Fibroblast of peridontal ligament (primary cell): ENCODE results near the gene FGGY.
"Not testable (repeated sequence)": the region's sequence is repeated elsewhere in the genome, so short reads cannot be mapped to it uniquely, and the experiment has no call there.

Source experiments
- DNase-seq: peaks from one replicate; pipeline ENCODE4 v3.0.0-alpha.2; 2010; ENCODE audit errors: extremely low read depth

Gene FGGY

DNA sequence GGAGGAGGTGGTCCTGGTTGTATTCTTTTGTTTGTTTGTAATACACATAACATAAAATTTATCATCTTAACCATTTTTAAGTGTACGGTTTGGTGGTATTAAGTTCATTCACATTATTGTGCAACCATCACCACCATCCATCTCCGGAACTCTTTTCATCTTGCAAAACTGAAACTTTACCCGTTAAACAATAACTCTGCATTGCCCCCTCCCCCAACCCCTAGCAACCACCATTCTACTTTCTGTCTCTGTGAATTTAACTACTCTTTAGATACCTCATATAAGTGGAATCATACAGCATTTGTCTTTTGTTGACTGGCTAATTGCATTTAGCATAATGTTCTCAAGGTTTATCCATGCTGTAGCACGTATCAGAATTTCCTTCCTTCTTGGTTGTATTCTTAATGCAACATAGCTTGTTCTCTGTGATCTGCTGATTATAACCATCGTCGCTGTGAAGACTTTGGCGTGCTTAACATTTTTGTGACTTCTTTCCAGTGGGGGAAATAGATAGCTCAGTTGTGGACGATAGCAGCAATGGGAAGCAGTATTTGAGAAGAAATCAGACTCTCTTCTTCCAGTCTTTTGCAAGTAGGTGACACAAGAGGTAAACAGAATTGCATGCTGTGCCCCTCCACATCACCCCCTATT lies 400.4 kb downstream of the FGGY start:
- no peak for DNase-seq

DNA sequence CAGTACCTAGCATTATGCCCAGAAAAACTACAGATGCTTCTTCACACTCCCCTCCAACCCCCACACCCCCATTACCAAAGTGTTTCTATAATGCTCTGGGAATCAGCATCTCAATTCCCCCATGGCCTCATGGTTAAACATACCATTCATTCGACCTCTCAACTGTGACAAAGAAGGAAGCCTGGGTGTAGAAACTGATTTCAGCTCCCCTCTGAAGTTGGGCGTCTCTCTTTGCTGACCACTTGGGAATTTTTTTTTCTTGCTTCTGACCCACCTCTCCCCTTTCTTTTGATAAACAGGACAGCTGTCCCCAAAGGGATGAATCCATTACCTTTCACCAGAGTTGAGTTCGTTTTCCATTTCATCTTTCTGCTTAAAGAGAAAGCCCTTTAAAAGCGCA lies 401.5 kb downstream of the FGGY start:
- DNase-seq, result no peak

DNA sequence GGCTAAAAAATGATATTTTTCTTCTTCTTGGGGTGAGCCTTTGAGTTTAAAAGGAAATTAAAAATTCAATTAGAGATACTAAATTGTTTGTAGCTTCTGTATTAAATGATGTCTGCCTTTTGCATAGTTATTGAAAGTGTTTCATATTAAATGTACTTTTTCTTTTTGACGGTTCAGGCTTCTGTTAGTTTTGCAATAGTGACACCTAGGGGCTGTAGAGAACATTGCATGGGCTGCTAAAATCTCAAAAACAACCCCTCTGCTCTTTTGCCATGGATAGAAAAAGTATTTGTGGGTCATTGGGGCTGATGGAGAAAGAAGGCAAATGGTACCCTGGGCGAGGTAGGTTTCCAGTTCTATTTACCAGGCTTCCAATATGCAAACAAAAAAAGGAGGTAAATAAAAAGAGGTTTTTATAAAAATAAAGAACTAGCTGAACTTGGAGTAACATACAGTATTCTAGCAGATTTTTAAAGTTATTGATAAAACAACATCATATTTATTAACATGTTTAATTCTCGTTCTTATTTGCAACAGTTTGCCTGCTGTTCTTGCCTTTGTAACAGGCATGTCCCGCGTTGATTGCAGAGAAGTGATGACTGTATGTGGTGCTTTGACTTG lies 402.4 kb downstream of the FGGY start:
- peak; percentile 82 for DNase-seq

DNA sequence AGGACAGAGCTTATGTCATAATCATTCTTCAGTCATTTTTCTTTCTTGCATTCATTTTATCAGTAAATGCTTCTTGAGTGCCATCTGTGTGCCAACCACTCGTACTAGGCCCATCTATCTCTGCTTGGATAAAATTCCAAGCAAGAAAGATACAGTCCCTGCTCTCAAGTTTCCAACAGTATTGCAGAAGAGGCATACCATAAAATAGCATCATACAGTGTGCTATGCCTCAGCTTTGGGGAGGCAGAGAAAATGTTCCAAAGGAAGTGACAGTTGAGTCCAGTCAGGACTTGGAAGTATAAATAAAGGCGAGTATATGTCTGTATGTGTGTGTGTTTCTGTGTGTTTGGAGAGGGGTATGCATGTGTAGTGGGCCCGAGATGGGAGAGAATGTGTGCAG lies 404.5 kb downstream of the FGGY start:
- no peak for DNase-seq

DNA sequence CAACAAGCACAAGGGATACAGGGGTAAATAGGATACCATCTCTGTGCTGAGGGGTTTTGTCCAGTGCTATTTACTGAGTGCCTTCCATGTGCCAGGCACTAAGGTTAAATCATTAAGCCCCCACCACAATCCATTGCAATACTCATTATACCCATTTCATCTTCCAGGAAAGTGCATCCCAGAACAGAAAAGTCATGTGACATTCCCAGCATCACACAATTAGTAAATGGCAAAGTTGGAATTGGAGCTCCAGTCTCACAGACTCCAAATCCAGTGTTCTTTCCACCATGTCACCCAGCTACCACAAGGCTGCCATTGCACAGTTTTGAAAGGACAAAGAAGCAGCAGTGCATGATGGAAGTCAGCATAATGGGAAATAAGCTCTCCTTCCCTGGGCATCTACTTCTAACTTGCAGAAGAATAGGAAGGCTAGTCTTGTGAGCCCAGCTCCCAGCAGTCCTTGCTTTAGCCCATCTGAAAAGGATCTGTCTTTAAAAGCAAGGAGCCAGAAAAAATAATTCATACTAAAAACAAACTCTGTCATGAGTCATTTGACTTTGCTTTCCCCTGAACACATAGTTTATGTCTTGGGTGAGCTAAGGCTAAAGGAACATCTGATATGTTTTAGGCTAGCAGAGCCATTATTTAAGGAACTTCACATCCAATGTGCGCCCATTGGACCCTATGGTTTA lies 406.5 kb downstream of the FGGY start:
- DNase-seq, result peak; percentile 92

DNA sequence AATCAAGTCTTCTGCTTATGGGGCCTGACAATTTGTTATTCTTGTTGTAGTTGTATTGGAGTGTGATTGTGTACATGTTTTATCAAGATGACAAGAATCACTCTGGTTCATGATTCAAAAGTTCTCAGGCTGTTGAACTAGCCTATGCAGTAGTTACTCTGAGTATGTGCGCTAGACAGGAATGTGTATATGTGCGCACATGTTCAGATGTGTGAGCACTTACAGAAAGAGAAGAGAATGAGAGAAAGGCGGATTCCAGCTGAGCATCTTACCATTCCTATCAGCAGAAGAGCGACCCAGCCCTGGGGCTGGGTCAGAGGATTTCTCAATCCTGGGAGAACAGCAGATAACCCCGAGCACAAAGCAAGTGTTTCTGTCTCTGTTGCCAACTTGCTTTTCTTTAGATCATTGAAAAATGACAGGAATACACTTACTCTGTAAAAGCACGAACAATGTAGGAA lies 407.1 kb downstream of the FGGY start:
- DNase-seq, result no peak

DNA sequence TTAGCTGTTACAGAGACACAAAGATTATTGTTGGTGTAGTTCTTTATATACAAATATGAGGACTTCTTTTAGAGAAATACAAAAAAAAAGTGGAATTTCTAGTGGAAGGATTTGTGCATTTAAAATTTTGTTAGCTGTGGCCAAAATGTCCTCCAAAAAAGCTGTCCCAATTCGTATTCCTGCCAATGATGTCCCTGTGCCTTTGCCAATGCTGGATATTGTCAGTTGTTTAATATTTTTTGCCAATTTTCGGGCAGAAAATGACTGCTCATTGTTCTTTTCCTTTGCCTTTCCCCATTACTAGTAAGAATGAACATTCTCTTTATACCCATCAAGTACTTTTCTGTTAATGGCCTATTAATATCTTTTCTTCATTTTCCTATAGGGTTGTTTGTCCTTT lies 407.8 kb downstream of the FGGY start:
- DNase-seq, result no peak

DNA sequence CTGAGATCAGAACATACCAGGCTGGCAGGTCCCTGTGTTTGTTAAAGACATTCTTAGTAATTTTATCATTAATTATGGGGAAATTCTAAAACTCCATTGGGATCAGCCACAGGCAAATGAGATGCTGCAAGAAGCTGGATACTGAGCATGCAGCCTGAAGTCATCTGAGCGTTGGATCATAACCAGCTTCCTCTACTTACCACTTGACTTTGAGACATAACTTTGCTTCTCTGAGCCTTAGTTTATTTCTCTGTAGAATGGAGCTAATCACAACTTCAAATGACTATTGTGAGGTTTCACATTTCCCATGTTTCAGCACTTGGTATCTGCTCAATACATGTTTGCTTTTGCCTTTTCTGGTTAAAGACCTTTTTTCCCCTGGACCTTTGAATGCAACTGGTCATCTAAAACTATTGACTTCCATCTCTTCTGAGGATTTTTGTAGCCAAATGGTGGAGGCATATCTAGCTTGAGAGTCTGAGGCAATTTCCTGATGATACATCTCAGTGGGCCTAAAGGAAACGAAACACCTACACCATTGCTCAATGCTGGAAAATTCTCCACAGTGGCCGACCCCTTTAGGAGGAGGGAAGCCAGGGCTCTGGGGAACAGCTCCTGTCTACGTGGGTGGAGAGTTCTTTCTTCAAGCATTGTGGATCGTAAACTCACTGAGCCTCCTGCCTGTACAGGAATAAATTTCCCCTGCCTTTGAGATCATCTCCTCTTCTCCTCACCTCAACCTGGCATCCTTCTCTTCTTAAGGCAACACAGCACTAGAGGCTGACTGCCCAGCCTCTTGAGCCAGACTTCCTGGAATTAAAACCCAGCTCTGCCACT lies 408.8 kb downstream of the FGGY start:
- DNase-seq, result peak; percentile 49

DNA sequence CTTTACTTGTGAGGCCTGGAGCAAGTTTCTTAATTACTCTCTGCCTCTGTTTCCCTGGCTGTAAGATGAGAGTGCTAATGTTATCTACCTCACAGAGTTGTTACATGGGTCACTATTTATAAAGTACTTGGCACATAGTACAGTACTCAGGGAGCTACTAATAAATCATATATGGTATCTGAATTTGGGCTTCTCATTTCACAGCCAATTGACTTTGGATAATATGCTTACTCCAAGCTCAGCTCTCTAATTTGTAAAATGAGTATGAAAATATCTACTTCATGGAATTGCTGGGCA lies 409.4 kb downstream of the FGGY start:
- DNase-seq, result no peak

DNA sequence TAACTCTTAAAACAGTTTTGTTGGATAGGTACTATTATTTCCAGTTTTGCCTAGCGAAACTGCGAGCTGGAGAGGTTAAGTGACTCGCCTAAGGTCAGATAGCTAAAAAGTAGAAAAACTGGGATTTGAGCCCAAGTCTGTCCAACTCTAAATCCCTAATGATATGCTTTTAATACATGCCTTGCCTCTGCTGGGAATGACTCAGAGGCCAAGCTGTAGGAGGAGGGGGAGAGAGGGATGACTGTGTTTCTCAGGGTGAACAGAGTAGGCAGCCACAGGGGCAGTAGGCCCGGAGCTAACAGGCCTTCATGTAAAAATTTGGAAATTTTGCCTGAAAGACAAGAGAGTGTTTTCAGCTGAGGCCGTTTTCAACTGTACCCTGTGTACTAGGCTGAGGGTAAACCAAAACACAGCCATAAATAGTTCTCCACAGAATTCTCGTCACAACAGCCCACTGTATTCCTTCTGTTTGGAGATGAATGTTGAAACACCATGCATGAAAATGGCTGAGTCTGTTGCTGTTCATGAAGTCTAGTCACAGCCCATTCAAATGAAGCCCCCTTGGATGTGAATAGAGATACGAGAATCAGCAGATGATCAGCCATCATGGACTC lies 410.4 kb downstream of the FGGY start:
- DNase-seq, result peak; percentile 96

DNA sequence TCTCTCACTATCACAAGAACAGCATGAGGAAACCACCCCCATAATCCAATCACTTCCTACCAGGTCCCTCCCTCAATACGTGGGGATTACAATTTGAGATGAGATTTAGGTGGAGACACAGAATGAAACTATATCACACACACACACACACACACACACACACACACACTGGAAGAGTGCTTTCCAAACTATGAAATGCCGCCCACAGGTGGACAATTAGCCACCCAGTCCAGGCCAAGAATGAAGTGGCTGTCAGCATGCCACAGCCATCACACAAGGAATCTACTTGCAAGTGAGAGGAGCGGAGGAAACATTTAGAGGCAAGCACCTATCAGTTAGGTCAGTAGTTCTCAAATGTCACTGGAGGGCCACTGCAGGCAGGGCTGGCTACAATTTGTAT lies 412.4 kb downstream of the FGGY start:
- no peak for DNase-seq

DNA sequence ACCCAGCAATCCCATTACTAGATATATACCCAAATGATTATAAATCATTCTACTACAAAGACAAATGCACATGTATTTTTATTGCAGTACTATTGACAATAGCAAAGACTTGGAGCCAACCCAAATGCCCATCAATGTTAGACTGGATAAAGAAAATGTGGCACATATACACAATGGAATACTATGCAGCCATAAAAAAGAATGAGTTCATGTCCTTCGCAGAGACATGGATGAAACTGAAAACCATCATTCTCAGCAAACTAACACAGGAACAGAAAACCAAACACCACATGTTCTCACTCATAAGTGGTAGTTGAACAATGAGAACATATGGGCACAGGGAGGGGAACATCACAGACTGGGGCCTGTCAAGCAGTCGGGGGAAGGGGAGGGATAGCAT lies 414.0 kb downstream of the FGGY start:
- DNase-seq, result not testable (repeated sequence)

DNA sequence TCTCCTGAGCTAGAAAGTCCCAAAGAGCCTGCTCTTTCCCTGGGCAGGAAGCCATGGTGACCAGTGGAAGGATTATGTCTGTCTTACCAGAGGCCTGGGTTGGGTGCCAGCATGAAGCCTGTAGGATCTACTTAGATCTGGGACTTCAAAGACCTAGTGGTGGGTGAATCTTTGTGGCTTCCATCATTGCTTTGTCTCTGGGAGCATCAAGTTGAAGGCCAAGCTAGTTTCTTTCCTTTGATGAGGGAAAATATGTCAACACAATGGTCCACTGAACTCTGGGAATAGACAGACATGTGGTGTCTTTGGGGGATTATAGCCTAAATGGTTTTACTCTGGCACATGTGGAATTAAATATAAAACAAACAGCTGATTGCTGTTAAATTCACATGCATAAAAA lies 417.3 kb downstream of the FGGY start:
- no peak for DNase-seq

DNA sequence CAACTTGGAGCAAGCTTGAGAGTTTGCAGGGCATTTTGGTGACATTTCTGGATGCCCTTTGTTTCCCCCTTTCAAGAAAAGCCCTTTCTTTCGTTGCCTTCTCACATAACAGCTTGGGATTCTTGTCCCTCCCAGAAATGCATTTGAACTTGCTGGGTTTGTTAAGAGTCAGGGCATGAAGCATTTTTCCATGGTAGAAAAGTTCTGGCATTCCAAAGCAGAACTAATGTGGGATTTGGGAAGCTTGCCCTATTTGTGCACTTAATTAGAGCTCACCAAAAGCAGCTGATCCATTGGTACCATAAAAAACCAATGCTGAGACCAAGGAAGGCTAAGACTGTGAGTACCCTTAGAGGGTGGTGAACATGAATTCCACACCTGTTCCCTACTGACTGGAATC lies 418.1 kb downstream of the FGGY start:
- peak; percentile 64 for DNase-seq

DNA sequence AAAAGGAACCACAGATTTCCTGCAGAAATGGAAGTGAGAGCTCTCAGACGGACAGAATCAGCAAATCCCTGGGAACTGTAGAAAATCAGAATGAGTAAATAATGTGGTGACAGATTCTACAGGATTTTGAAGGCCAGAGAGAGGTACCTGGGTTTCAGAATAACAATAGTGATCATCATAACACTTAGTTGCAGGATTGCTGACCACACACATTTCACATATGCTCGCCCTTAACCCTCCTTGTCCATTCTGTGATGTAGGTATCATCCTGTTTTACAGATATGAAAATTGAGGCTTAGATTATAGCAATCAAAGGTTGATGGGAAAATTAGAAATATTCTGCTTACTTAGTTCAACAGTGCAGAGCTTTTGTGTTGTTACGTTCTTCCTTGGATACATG lies 419.9 kb downstream of the FGGY start:
- DNase-seq, result no peak

DNA sequence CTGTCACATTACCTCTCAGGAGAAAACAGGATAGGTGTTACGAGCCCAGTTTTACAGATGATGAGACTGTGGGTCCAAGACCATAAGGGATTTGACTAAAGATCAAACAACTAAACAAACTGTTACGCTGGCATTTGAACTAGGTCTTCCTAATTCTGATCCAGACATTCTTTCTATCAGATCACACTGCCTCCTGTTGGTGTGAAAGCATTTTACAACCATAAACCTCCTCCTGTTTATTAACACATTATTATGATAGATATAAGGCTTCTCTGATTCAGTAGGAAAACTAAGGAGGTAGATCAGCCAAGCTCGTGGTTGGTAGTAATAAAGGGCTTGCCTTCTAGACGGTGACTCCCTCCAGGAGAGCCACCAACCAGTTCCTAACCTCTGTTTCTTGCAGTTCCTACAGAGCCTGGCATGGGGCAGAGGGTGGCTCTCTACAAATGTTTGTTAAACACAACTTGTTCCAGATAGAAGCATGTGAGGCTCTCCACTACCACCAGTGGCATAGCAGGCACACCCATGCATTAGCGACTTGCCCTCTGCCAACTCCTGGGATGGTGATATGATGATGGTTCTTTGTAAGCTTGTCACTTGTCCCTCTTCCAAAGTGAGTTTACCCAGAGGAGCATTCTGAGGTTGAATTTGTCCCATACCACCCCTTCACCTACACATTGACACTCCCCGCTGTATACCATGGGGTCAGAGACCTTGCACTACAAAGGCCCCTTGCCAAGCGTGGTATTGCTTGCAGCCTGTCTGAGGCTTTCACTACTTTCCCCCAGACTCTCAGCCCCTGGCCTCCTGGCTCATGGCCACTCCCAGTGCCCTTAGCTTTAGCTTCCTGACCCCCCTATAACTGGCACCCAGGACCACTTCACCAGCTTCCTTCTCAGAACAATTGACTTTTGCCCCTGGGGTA lies 421.4 kb downstream of the FGGY start:
- peak; percentile 49 for DNase-seq

DNA sequence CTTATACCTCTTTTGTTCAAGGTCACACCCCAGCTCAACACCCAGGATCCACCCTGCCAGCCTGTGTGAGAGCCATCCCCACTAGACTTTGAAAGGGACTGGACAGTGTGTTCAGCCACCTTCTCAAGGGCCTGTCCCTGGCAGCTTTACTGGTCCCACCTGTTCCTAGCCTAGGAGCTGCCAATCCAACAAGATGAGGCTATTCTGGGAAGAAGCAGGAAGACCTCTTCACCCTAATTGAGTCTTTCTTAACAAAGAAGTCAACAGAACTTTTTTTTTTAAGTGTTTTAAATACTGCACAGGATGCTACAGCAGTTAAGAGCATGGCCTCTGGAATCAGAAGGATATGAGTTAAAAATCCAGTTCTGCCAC lies 422.1 kb downstream of the FGGY start:
- DNase-seq, result no peak

DNA sequence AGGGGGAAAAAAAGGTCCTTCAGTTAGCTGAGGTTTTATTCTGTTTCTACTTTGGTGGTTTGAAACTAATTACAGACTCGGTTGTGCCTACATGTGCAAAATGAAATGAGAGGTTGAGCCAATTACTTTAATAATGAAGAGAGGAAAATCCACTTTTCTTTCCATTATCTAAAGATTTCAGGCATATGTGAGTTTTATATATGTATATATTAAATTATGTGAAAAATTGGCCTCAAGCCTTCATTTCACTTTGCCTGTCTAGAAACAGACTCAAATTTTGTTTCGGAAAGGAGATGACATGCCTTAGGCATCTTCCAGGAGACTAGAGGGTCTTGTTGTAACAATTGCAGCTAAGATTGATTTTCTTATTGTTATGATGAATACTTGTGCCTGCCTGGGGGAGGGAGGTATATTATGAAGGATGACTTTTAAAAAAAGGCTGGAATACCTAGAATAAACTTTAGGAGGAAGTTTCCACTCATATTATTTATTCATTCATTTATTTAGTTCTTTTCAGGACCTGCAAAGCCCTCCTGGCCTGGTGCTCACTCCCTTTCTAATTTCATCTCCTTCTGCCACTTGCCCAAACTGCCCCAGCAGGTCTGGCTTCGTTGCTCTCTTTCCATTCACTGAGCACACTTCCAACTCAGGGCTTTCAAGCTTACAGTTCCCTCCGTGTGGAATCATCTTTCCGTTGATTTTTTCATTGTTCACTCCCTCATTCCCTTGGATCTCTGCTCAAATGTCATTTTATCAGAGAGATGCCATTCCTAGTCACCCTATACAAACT lies 423.6 kb downstream of the FGGY start:
- DNase-seq, result no peak

DNA sequence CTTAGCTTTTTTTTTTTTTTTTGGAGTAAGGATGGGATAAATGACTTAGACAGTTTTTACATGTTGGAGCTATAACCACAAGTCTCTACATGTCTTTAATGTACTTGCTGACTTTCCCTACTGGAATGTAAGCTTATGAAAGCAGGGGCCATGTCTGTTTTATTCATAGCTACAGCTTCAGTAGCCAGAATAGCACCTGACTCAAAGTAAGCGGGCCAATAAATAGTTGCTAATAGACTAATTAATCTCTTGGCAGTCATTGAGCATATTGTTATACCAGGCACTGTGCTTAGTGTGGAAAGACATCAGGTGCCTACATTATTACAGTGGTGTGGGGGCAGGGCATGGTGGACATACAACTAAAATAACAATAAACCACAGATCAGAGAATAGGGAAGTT lies 433.4 kb downstream of the FGGY start:
- DNase-seq, result peak; percentile 89

DNA sequence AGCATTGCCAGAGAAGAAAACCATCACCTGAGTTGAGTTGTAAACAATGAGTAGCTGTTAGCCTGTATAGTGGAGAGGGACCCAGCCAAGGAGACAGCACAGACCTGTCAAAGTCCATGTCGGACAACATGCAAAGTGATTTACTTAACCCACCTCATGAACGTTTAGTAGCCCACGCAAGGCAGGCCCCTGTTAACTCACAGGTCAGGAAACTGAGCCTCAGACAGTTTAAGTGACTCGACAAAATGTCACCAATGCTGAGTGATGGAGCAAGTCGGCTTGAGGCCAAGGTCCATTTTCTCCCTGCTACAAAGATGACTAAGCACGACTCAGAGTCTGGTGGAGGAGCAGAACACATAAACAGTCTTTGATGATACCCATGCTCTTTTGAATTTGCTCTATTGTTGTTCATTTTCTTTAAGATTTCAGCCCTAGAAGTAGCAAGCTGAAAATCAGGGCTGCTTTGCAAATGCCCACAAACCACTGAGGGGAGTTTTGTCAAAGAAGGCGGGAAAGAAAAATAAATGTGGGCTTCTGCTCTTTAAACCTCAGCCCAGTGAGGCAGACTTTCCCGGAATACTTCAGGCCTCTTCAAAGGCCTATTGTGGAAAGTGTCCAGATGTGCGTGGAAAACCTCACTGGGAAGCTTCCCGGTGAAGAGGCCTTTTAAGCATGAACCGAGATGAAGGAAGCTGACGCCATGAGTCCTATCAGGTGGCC lies 434.0 kb downstream of the FGGY start:
- DNase-seq, result peak; percentile 98
